OCI-LY7 (cell line): Measurements from ENCODE around the gene MRPL48. TPM values are rescaled to one million over a fixed set of nuclear protein-coding genes. Genes with fewer than 3 reads are reported as not detected.

Experiments used
- BruUV-seq: library from RNA; stranded (reverse); fragments of 400-500 nt; replicated peaks from 2 replicates; lab custom pipeline; 2021; lab: Mats Ljungman, UMichigan
- CTCF ChIA-PET: fragments of 300-600 bp; sonication (Branson Sonifier 250); formaldehyde crosslinking; loops from one replicate; lab custom pipeline; 2022; ENCODE audit warnings: antibody characterized with exemption; ENCODE audit not compliant: unreplicated experiment; lab: Charles Lee
- POLR2A ChIA-PET: fragments of 300-600 bp; sonication (Branson Sonifier 250); formaldehyde crosslinking; loops from one replicate; lab custom pipeline; 2022; ENCODE audit warnings: antibody characterized with exemption; lab: Charles Lee
- DNase-seq: peaks from one replicate; pipeline ENCODE4 v3.0.0-alpha.2; 2015; ENCODE audit warnings: low spot score
- H2AFZ ChIP-seq: fragments of 200-600 bp; sonication (generic), shearing (Covaris generic); 2 replicates; pipeline ENCODE4 v1.6.1; 2014; ENCODE audit warnings: mild to moderate bottlenecking, antibody characterized with exemption, low read length, moderate library complexity
- H3K27ac ChIP-seq: fragments of 200-600 bp; sonication (generic); 2 replicates; pipeline ENCODE4 v1.5.1; 2014; ENCODE audit warnings: mixed run types, low read depth, mild to moderate bottlenecking, moderate library complexity, low read length, inconsistent platforms; ENCODE audit not compliant: poor library complexity, severe bottlenecking
- H3K36me3 ChIP-seq: fragments of 200-600 bp; sonication (generic); 2 replicates; pipeline ENCODE4 v1.6.1; 2014; ENCODE audit warnings: mild to moderate bottlenecking, antibody characterized with exemption, low read length, moderate library complexity, mixed read lengths; ENCODE audit not compliant: insufficient read depth
- H3K4me1 ChIP-seq: fragments of 200-600 bp; sonication (generic); 2 replicates; pipeline ENCODE4 v1.5.1; 2014; ENCODE audit warnings: mild to moderate bottlenecking, low read length; ENCODE audit not compliant: insufficient read depth, poor library complexity, severe bottlenecking
- H3K4me2 ChIP-seq: fragments of 200-600 bp; sonication (generic); 2 replicates; pipeline ENCODE4 v1.6.1; 2014; ENCODE audit warnings: mild to moderate bottlenecking, low read length
- H3K4me3 ChIP-seq: fragments of 200-600 bp; sonication (generic); 2 replicates; pipeline ENCODE4 v1.5.1; 2014; ENCODE audit warnings: mild to moderate bottlenecking, low read depth, low read length; ENCODE audit not compliant: poor library complexity, severe bottlenecking
- H3K79me2 ChIP-seq: fragments of 200-600 bp; sonication (generic); 2 replicates; pipeline ENCODE4 v1.6.1; 2016; ENCODE audit warnings: low read depth, mild to moderate bottlenecking, low read length, moderate library complexity, mixed read lengths; ENCODE audit not compliant: insufficient read depth
- H3K9me2 ChIP-seq: fragments of 200-600 bp; sonication (generic); 2 replicates; pipeline ENCODE4 v1.6.1; 2016; ENCODE audit warnings: mild to moderate bottlenecking, low read length, mixed read lengths; ENCODE audit not compliant: insufficient read depth
- H3K9me3 ChIP-seq: fragments of 200-600 bp; sonication (generic); 2 replicates; pipeline ENCODE4 v1.6.1; 2014; ENCODE audit warnings: mild to moderate bottlenecking, mixed run types, low read length, mixed read lengths
- H4K20me1 ChIP-seq: fragments of 200-600 bp; sonication (generic); 2 replicates; pipeline ENCODE4 v1.6.1; 2014; ENCODE audit warnings: mild to moderate bottlenecking, antibody characterized with exemption, low read length, moderate library complexity, mixed read lengths; ENCODE audit not compliant: insufficient read depth
- CTCF ChIP-seq: fragments of 200-600 bp; sonication (generic); conservative IDR thresholded peaks from 2 replicates; pipeline ENCODE4 v1.5.1; 2014; ENCODE audit warnings: mild to moderate bottlenecking, antibody characterized with exemption, low read length, moderate library complexity, mixed read lengths
- EZH2phosphoT487 ChIP-seq: fragments of 200-600 bp; sonication (generic); IDR thresholded peaks from 2 replicates; pipeline ENCODE4 v1.6.1; 2018; ENCODE audit warnings: low read depth, borderline replicate concordance, mild to moderate bottlenecking, mixed run types, antibody characterized with exemption, low read length, moderate library complexity, mixed read lengths
- intact Hi-C: fragments of 100-400 bp; cut with micrococcal nuclease; formaldehyde crosslinking; loops from one replicate; pipeline ENCODE4 v1.10.0; 2022; ENCODE audit not compliant: unreplicated experiment
- total RNA-seq, 2 experiments: library from RNA; depleted of rRNA in 1 of 2; stranded (reverse); fragments of >200 nt in 1 of 2; shearing (Covaris generic) in 1 of 2; gene quantifications; 2 replicates each; pipeline ENCODE4 v1.2.3, GENCODE V29; 2014 to 2022

Gene MRPL48
- total RNA-seq, 2 experiments from 2014 or later, result 63.9 to 167 TPM

GRCh38 chr11:73746701-73747100, 41.0 kb upstream of the MRPL48 start:
- Histone ChIP-seq H2AFZ (no peak overlapping the region), H3K4me2 (no peak overlapping the region), H3K36me3 (peaks cover 4% of the 10 kb centered on the region), H4K20me1 (no peaks in the 10 kb centered on the region), H3K9me2 (no peaks in the 10 kb centered on the region), H3K9me3 (no peaks in the 10 kb centered on the region), H3K4me3 (no peak overlapping the region), H3K4me1 (peaks cover 8% of the 10 kb centered on the region), H3K79me2 (peaks cover 49% of the 10 kb centered on the region; the same call in 1 of the 2 replicates), H3K27ac (no peak overlapping the region)
- POLR2A ChIA-PET, result interaction anchor here (0.6 to 1.4 kb wide), 3 partner anchors 38 to 290 kb away, joined by 3 to 5 read pairs (median 3); no protein-coding TSS in a partner anchor
- no TSS peak for BruUV-seq
- intact Hi-C loops, result no loop called here
- DNase-seq, result no peak
- CTCF ChIA-PET, result no interaction called here
- TF ChIP-seq EZH2phosphoT487, result no peak
- TF ChIP-seq CTCF, result no peak

- TF ChIP-seq EZH2phosphoT487 (no peak), CTCF (no peak)
- no TSS peak for BruUV-seq
- Histone ChIP-seq H3K36me3 (peaks cover 6% of the 10 kb centered on the region), H3K27ac (no peak overlapping the region), H3K9me2 (no peaks in the 10 kb centered on the region), H3K79me2 (peaks cover 58% of the 10 kb centered on the region; the same call in 1 of the 2 replicates), H3K9me3 (no peaks in the 10 kb centered on the region), H2AFZ (no peak overlapping the region), H3K4me2 (no peak overlapping the region), H4K20me1 (no peaks in the 10 kb centered on the region), H3K4me1 (peaks cover 8% of the 10 kb centered on the region), H3K4me3 (no peak overlapping the region)
- intact Hi-C loops, result no loop called here
- ChIA-PET CTCF (no interaction called here), POLR2A (interaction anchor here (1.0 to 1.2 kb wide), 3 partner anchors 10 to 51 kb away, joined by 3 to 11 read pairs (median 5); partner anchors contain the start of gene RAB6A)
- DNase-seq, result no peak
Measured at GRCh38 chr11:73747762-73748161, 39.9 kb upstream of the MRPL48 start.

DNA sequence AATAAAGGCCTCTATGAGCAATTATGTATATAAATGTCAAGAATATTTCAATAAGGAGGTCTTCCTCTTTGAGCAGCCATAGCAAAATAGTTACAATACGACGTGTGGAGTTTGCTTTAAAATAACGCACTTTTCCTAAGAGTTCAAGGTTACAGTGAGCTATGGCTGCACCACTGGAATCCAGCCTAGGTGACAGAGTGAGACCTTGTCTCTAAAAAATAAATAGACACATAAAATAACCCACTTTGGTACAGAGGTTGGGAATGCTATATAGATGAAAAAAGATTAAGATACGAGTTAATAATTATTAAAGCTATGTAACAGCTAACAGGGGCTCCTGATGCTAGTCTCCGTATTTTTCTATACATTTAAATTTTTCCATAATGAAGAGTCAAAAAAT, 39.4 kb upstream of the MRPL48 start:
- H3K9me3 ChIP-seq, result no peaks in the 10 kb centered on the region
- CTCF ChIA-PET, result no interaction called here
- H3K9me2 ChIP-seq, result no peaks in the 10 kb centered on the region
- BruUV-seq, result no TSS peak
- no peak for DNase-seq
- H3K27ac ChIP-seq, result no peak overlapping the region
- no peak overlapping the region for H3K4me3 ChIP-seq
- H3K36me3 ChIP-seq, result peaks cover 4% of the 10 kb centered on the region; the same call in 1 of the 2 replicates
- peaks cover 8% of the 10 kb centered on the region for H3K4me1 ChIP-seq
- no peak overlapping the region for H3K4me2 ChIP-seq
- intact Hi-C loops, result no loop called here
- POLR2A ChIA-PET, result interaction anchor here (1.0 to 1.2 kb wide), 3 partner anchors 10 to 51 kb away, joined by 3 to 11 read pairs (median 5); partner anchors contain the start of gene RAB6A
- no peaks in the 10 kb centered on the region for H4K20me1 ChIP-seq
- TF ChIP-seq CTCF, result no peak
- no peak for TF ChIP-seq EZH2phosphoT487
- peaks cover 56% of the 10 kb centered on the region; the same call in 1 of the 2 replicates for H3K79me2 ChIP-seq
- H2AFZ ChIP-seq, result no peak overlapping the region
